Ascending aorta (tissue), 2 donors: ENCODE results near the gene GPR55. TPM values are rescaled to one million over a fixed set of nuclear protein-coding genes. Genes with fewer than 3 reads are reported as not detected.
A peak's percentile ranks its signal among the peaks of the same experiment; 100 is the strongest.

Source experiments
- DNase-seq, 2 donors: peaks; one replicate each; pipeline ENCODE4 v3.0.0-alpha.2; 2019; ENCODE audit warnings: low spot score in 2 of 2
- H3K27ac ChIP-seq, 2 donors: fragments of 200-600 bp; sonication (generic); one replicate each; pipeline ENCODE4 v1.5.1; 2016 to 2017; ENCODE audit warnings: mild to moderate bottlenecking in 1 of 2
- H3K27me3 ChIP-seq: fragments of 200-600 bp; sonication (generic); one replicate; pipeline ENCODE4 v1.5.1; 2017
- H3K36me3 ChIP-seq, 2 donors: fragments of 200-600 bp; sonication (generic); one replicate each; pipeline ENCODE4 v1.5.1; 2016
- H3K4me1 ChIP-seq, 2 donors: fragments of 200-600 bp; sonication (generic); one replicate each; pipeline ENCODE4 v1.5.1; 2016 to 2017; ENCODE audit warnings: mild to moderate bottlenecking in 1 of 2
- H3K4me3 ChIP-seq, 2 donors: fragments of 200-600 bp; sonication (generic); one replicate each; pipeline ENCODE4 v1.5.1; 2016 to 2017; ENCODE audit warnings: mild to moderate bottlenecking in 1 of 2
- H3K9me3 ChIP-seq, 2 donors: fragments of 200-600 bp; sonication (generic); one replicate each; pipeline ENCODE4 v1.5.1; 2016
- intact Hi-C: fragments of 100-400 bp; cut with DNase I; formaldehyde crosslinking; loops from one replicate; pipeline ENCODE4 v1.15.1; 2023
- total RNA-seq: library from RNA; depleted of rRNA; stranded (reverse); fragments of >200 nt; gene quantifications from one replicate; pipeline ENCODE4 v1.1.0, GENCODE V29; 2016
- TF ChIP-seq, protein P1 (sequence below), 3 experiments: fragments of 200-600 bp in 2 of 3; fragments of 450-650 bp in 1 of 3; sonication (generic) in 2 of 3; IDR thresholded peaks; one replicate each; pipeline ENCODE4 v1.5.1; 2016 to 2019; ENCODE audit warnings: antibody characterized with exemption in 3 of 3, mild to moderate bottlenecking in 1 of 3, moderate library complexity in 1 of 3

Gene GPR55
- total RNA-seq, 1 donor from 2014 or later: not detected

DNA sequence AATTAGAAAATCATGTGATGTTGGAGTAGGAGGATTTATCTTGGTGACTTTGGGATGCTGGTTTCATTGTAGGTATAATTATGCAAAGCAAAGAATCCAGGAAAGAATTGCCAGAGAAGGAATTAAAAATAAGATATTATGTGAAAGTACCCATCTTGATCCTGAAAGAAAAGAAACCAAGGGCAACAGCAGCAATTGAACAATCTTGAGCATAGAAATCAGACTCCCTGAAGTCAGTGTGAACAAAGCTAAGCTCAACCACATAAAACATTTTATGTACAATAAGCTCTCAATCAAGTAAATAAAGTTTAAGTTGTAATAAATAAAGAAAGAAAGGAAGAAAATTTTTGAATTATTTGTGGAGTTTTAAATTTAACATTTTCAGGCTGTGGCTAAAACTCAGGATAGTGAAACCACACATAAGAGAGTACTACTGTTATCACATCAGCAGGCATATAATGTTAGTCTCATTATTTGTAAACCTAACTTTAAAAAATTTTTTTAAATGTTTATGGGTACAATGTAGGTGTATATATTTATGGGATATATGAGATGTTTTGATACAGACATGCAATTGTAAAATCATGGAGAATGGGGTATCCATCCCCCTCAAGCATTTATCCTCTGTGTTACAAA is 32.8 kb upstream of the GPR55 start:
- H3K4me1 ChIP-seq: peaks cover 0 to 4% of the 10 kb centered on the region in 2 donors
- no peaks in the 10 kb centered on the region for H3K36me3 ChIP-seq
- H3K9me3 ChIP-seq: no peaks in the 10 kb centered on the region
- no peak overlapping the region for H3K27ac ChIP-seq
- H3K4me3 ChIP-seq: peak overlapping the region; percentile 46 to 48
- DNase-seq: no peak
- H3K27me3 ChIP-seq: no peaks in the 10 kb centered on the region
- TF ChIP-seq, protein P1, sequence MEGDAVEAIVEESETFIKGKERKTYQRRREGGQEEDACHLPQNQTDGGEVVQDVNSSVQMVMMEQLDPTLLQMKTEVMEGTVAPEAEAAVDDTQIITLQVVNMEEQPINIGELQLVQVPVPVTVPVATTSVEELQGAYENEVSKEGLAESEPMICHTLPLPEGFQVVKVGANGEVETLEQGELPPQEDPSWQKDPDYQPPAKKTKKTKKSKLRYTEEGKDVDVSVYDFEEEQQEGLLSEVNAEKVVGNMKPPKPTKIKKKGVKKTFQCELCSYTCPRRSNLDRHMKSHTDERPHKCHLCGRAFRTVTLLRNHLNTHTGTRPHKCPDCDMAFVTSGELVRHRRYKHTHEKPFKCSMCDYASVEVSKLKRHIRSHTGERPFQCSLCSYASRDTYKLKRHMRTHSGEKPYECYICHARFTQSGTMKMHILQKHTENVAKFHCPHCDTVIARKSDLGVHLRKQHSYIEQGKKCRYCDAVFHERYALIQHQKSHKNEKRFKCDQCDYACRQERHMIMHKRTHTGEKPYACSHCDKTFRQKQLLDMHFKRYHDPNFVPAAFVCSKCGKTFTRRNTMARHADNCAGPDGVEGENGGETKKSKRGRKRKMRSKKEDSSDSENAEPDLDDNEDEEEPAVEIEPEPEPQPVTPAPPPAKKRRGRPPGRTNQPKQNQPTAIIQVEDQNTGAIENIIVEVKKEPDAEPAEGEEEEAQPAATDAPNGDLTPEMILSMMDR (IDR thresholded peaks at IDR 0.05): no peak
- intact Hi-C loops: no loop called here

DNA sequence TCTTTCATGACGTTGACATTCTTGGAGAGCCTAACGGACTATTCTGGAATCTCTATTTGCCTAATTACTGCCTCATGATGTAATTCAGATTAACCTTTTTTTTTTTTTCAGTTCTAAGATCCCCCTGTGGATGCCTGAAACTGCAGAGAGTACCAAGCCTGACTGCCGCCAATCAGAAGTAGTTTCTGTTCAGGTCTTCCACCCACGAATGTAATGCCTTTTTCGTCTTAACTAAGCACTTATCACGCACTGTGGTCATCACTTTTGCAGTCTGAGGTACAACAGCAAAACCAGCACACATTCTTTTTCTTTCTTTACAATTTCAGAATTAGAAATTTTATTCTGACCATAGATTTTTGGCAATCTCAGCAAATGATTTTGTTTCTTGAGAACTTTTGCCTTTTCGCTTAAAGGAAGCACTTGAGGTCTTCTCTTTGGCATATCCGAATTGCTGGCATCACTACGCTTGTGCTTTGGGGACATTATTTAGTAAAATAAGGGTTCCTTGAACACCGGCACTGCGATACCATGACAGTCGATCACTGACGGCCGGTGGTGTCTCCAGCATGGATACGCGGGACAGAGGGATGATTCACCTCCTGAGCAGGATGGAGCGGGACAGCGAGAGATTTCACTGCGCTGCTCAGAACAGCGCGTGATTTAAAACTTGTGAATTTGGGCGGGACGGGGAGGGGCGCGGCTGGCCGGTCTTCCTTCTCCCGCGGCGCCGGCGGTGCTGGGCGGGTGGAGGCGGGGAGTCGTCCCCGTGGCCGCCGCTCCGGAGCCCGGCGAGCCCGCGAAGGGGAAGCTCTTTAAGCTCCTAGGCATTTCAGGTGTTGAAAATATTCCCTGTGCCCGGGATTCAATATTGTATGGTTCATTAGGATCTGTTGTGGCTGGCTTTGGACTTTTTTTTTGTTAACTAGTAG is 32.0 kb upstream of the GPR55 start:
- Histone ChIP-seq H3K9me3 (no peaks in the 10 kb centered on the region), H3K36me3 (no peaks in the 10 kb centered on the region), H3K27me3 (no peaks in the 10 kb centered on the region), H3K4me1 (peaks cover 0 to 4% of the 10 kb centered on the region in 2 donors), H3K4me3 (peak overlapping the region; percentile 46 to 48), H3K27ac (no peak overlapping the region)
- DNase-seq: no peak
- intact Hi-C loops: no loop called here
- TF ChIP-seq, protein P1 (IDR thresholded peaks at IDR 0.05): no peak

DNA sequence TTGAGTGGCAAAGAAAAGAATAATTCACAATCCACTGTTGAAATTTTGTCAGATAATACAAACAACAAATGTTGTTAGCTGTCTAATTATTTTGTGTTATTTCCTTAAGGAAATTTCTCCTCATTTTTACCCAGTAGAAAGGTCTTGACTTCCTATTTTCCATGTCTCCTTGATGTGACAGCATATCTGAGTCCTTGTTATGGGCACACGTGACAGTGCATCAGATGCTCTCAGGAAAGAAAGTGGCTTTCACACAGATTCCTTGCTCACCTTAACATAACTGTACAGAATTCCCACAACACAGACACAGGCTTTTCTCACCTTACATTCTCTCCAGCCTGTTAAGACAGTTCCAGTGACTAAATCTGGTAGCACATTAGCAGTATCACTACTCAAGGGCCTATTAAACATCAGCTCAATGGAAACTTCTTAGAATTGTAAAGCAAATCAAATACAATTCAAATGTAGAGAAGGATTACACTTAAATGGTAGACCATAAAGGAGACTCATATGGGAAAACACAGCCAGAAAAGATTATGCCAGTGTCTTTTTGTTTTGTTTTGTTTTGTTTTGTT is 30.2 kb upstream of the GPR55 start:
- Histone ChIP-seq H3K4me3 (no peak overlapping the region), H3K9me3 (no peaks in the 10 kb centered on the region), H3K27me3 (no peaks in the 10 kb centered on the region), H3K36me3 (no peaks in the 10 kb centered on the region), H3K27ac (no peak overlapping the region), H3K4me1 (peaks cover 0 to 4% of the 10 kb centered on the region in 2 donors)
- TF ChIP-seq, protein P1 (IDR thresholded peaks at IDR 0.05): no peak
- no peak for DNase-seq
- intact Hi-C loops: no loop called here

DNA sequence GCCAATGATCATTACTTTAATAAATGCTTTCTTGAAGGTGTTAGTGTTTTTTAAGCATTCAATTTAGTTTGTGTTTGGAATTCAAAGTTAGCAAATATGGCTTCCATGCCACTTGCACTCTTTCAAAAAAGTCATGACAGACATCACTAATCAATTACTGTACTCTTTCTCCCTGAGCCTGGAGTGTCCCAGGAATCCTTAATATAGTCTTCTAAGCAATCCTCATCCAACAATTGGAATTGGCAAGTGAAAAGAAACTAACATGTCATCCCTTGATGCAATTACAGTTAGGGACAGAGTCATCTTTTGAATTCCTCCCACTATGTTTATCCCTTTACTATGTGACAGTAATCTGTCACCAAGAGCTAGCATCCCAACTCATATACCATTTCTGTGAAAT is 29.7 kb upstream of the GPR55 start:
- H3K27me3 ChIP-seq: no peaks in the 10 kb centered on the region
- H3K9me3 ChIP-seq: no peaks in the 10 kb centered on the region
- H3K4me3 ChIP-seq: no peak overlapping the region
- intact Hi-C loops: no loop called here
- no peaks in the 10 kb centered on the region for H3K36me3 ChIP-seq
- peaks cover 0 to 4% of the 10 kb centered on the region in 2 donors for H3K4me1 ChIP-seq
- TF ChIP-seq, protein P1 (IDR thresholded peaks at IDR 0.05): no peak
- no peak for DNase-seq
- H3K27ac ChIP-seq: no peak overlapping the region

DNA sequence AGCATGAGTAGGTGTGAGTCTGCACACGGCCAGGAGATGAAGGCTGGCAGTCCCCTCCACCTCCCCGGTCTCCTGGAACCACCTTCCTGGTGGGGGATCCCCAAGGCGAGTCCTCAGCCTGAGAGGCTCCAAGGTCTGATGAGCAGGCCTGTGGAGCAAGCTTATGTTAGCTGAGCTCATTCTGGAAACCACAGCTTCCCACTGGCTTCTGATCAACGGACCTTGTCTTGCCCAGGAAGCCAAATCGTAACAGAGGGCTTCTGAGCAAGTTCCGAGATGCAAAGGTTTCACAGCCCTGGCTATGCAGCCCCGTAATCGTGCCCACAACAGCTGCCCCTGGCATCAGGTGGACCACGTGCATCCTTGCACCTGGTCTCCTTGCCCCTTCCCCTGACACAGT is 28.8 kb upstream of the GPR55 start:
- Histone ChIP-seq H3K27me3 (no peaks in the 10 kb centered on the region), H3K9me3 (no peaks in the 10 kb centered on the region), H3K27ac (no peak overlapping the region), H3K36me3 (no peaks in the 10 kb centered on the region), H3K4me3 (no peak overlapping the region), H3K4me1 (peaks cover 0 to 4% of the 10 kb centered on the region in 2 donors)
- DNase-seq: no peak
- TF ChIP-seq, protein P1 (IDR thresholded peaks at IDR 0.05): no peak
- intact Hi-C loops: no loop called here
